ENCODE data around the gene TMCO4. TPM values are rescaled to one million over a fixed set of nuclear protein-coding genes. Genes with fewer than 3 reads are reported as not detected.

Gene TMCO4
- total and polyA plus RNA-seq, 2 of the 8 experiments (the other 6 are each of a cell fraction or from before 2014, with no cell fraction given): 3.0 to 3.1 TPM

- H3K23ac ChIP-seq (ENCODE audit: insufficient read length): no peak overlapping the region
- H3K4me1 ChIP-seq (replicated peaks in 1 of 4; ENCODE audit: control insufficient read depth in 3 of 4, insufficient read depth in 4 of 4, low read length in 3 of 4): peaks cover 0 to 7% (median 6%) of the 10 kb centered on the region in 4 experiments; a peak in 6 of 7 replicates
- no peak overlapping the region for H3K14ac ChIP-seq (ENCODE audit: insufficient read length)
- H2BK5ac ChIP-seq (ENCODE audit: low read depth, low read length): no peak overlapping the region
- 81% methylated on average over 10 of the region's 12 CpGs; no CpG with 5 or more reads in 1 of the 2 experiments for WGBS, 2 experiments (ENCODE audit: extremely low coverage in 1 of 2, insufficient coverage in 1 of 2, insufficient read length in 1 of 2, insufficient replicate concordance in 2 of 2, low coverage in 1 of 2, low lambda C conversion rate in 2 of 2, missing lambda C conversion rate in 1 of 2)
- H3K4me2 ChIP-seq (ENCODE audit: insufficient read depth in 1 of 2, low read depth in 2 of 2, low read length in 2 of 2): no peak overlapping the region
- H4K8ac ChIP-seq (ENCODE audit: extremely low read depth, insufficient read depth, low read length): no peak overlapping the region
- no peak overlapping the region for H2BK120ac ChIP-seq (replicated peaks; ENCODE audit: low read depth, low read length)
- DNase-seq (ENCODE audit: low read depth in 1 of 2, low spot score in 2 of 2) (no peak), FAIRE-seq (no peak)
- H2BK20ac ChIP-seq (ENCODE audit: low read length): no peak overlapping the region
- peak overlapping the region; percentile 63; the same call in 1 of the 2 replicates for H2BK15ac ChIP-seq (ENCODE audit: low read length)
- ChIA-PET POLR2A (ENCODE audit: partially characterized antibody) (interaction anchor here (0.7 to 1.1 kb wide), 3 partner anchors 16 to 319 kb away, joined by 3 read pairs; no protein-coding TSS in a partner anchor), CTCF (ENCODE audit: partially characterized antibody) (interaction anchor here (0.7 to 7.9 kb wide), 32 partner anchors 9 to 444 kb away, joined by 3 to 63 read pairs (median 4); partner anchors contain the start of gene HTR6)
- no peak overlapping the region for H3K56ac ChIP-seq (replicated peaks; ENCODE audit: insufficient read length, low read depth, low read length)
- 0 out of 2 replicates have a peak overlapping the region, but pooled peaks have one; percentile 75 for H2BK12ac ChIP-seq (ENCODE audit: low read depth, low read length)
- H3K36me3 ChIP-seq (ENCODE audit: control insufficient read depth in 2 of 4, insufficient read depth in 4 of 4, low read length in 3 of 4): no peaks in the 10 kb centered on the region
- H3K79me2 ChIP-seq (ENCODE audit: control insufficient read depth in 1 of 2, insufficient read depth in 2 of 2, low read length in 2 of 2): no peaks in the 10 kb centered on the region
- H2AK5ac ChIP-seq (ENCODE audit: low read depth, low read length): no peak overlapping the region
- H3K23me2 ChIP-seq (ENCODE audit: low read depth, low read length): no peaks in the 10 kb centered on the region
- no peak overlapping the region for H4K91ac ChIP-seq (replicated peaks; ENCODE audit: insufficient read length, low read length)
- no peak overlapping the region for H3K4me3 ChIP-seq (ENCODE audit: extremely low read depth in 1 of 4, insufficient read depth in 2 of 4, low read depth in 3 of 4, low read length in 4 of 4)
- H3K9me3 ChIP-seq (ENCODE audit: insufficient read depth in 2 of 2, low read depth in 1 of 2, low read length in 1 of 2): no peaks in the 10 kb centered on the region
- no peaks in the 10 kb centered on the region for H3K79me1 ChIP-seq (ENCODE audit: low read depth, low read length)
- no peak overlapping the region for H3K4ac ChIP-seq (replicated peaks; ENCODE audit: insufficient read length, low read depth, low read length)
- peaks cover 0 to 11% (median 6%) of the 10 kb centered on the region in 4 experiments; a peak in 5 of 7 replicates for H3K27me3 ChIP-seq (replicated peaks in 1 of 4; ENCODE audit: control insufficient read depth in 3 of 4, extremely low read depth in 1 of 4, insufficient read depth in 3 of 4, low read length in 3 of 4)
- H3K27ac ChIP-seq (ENCODE audit: low read depth, low read length): no peak overlapping the region
- peaks cover 0 to 2% of the 10 kb centered on the region in 2 experiments for H4K20me1 ChIP-seq (replicated peaks in 1 of 2; ENCODE audit: control insufficient read depth in 1 of 2, insufficient read depth in 2 of 2, low read length in 2 of 2)
- no peak overlapping the region for H4K5ac ChIP-seq (ENCODE audit: insufficient read length, low read depth, low read length)
- no peak overlapping the region for H2AFZ ChIP-seq (ENCODE audit: low read length)
- H3K9ac ChIP-seq (replicated peaks in 1 of 4; ENCODE audit: extremely low read depth in 1 of 4, low read depth in 3 of 4, low read length in 3 of 4): no peak overlapping the region; a peak in 1 of 7 replicates
- peak overlapping the region; percentile 25; the same call in 1 of the 2 replicates for H3K18ac ChIP-seq (ENCODE audit: extremely low read depth, low read length)
Observed at GRCh38 chr1:19650416-19651140, 149.1 kb downstream of the TMCO4 start.

Data from H1 (cell line).